HG02884 (cell line): ENCODE results near the gene EEF1E1.
A peak's percentile ranks its signal among the peaks of the same experiment; 100 is the strongest.

Source experiments
- ATAC-seq: cut with Tn5 transposase; IDR thresholded peaks from one replicate; pipeline ENCODE4 v1.9.1; 2021; ENCODE audit warnings: mild to moderate bottlenecking, moderate library complexity; ENCODE audit not compliant: unreplicated experiment

Gene EEF1E1

GRCh38 chr6:8102122-8102958 is at the start of gene EEF1E1:
EEF1E1 (minus strand) TSS chr6:8102548; CDS start chr6:8102521, 27 bp downstream.
- ATAC-seq: peak; percentile 99

- ATAC-seq: no peak
These were observed 47.0 kb upstream of the EEF1E1 start for GRCh38 chr6:8149350-8149749.

GRCh38 chr6:8143945-8144344 is 41.6 kb upstream of the EEF1E1 start:
- no peak for ATAC-seq

- no peak for ATAC-seq
These were observed 37.1 kb upstream of the EEF1E1 start for GRCh38 chr6:8139451-8139850.

GRCh38 chr6:8137529-8137939 is 35.2 kb upstream of the EEF1E1 start:
- no peak for ATAC-seq

- no peak for ATAC-seq
These were observed 32.9 kb upstream of the EEF1E1 start for GRCh38 chr6:8135276-8135675.

- ATAC-seq: no peak
These were observed 29.8 kb upstream of the EEF1E1 start for GRCh38 chr6:8132130-8132529.

GRCh38 chr6:8131265-8131897 is 29.0 kb upstream of the EEF1E1 start:
- peak; percentile 90 for ATAC-seq

GRCh38 chr6:8130399-8130798 is 28.1 kb upstream of the EEF1E1 start:
- ATAC-seq: no peak

GRCh38 chr6:8123236-8123635 is 20.9 kb upstream of the EEF1E1 start:
- ATAC-seq: no peak

GRCh38 chr6:8114956-8115355 is 12.6 kb upstream of the EEF1E1 start:
- ATAC-seq: no peak

- no peak for ATAC-seq
These were observed 10.8 kb upstream of the EEF1E1 start for GRCh38 chr6:8113131-8113654.

- ATAC-seq: no peak
These were observed 8.4 kb upstream of the EEF1E1 start for GRCh38 chr6:8110725-8111124.

- ATAC-seq: peak; percentile 53
These were observed 7.9 kb upstream of the EEF1E1 start for GRCh38 chr6:8110117-8110721.

GRCh38 chr6:8108759-8109539 is 6.6 kb upstream of the EEF1E1 start:
- ATAC-seq: no peak

- ATAC-seq: no peak
These were observed 5.8 kb upstream of the EEF1E1 start for GRCh38 chr6:8108031-8108660.

- no peak for ATAC-seq
These were observed 3.4 kb upstream of the EEF1E1 start for GRCh38 chr6:8105791-8106190.

GRCh38 chr6:8103726-8104125 is 1.4 kb upstream of the EEF1E1 start:
- ATAC-seq: no peak

GRCh38 chr6:8100159-8100854 is 2.0 kb downstream of the EEF1E1 start:
- ATAC-seq: no peak

- no peak for ATAC-seq
These were observed 11.7 kb downstream of the EEF1E1 start for GRCh38 chr6:8090650-8091049.
